VCaP (cell line): ENCODE measurements around the gene GLRA1.

Experiments used
- H3K27ac ChIP-seq: fragments of 450-650 bp; 2 replicates; pipeline ENCODE4 v1.5.1; 2017
- TF ChIP-seq, protein P1 (sequence below): fragments of 450-650 bp; conservative IDR thresholded peaks from 2 replicates; pipeline ENCODE4 v1.5.1; 2017; ENCODE audit warnings: mild to moderate bottlenecking, moderate library complexity

The GLRA1 gene

DNA sequence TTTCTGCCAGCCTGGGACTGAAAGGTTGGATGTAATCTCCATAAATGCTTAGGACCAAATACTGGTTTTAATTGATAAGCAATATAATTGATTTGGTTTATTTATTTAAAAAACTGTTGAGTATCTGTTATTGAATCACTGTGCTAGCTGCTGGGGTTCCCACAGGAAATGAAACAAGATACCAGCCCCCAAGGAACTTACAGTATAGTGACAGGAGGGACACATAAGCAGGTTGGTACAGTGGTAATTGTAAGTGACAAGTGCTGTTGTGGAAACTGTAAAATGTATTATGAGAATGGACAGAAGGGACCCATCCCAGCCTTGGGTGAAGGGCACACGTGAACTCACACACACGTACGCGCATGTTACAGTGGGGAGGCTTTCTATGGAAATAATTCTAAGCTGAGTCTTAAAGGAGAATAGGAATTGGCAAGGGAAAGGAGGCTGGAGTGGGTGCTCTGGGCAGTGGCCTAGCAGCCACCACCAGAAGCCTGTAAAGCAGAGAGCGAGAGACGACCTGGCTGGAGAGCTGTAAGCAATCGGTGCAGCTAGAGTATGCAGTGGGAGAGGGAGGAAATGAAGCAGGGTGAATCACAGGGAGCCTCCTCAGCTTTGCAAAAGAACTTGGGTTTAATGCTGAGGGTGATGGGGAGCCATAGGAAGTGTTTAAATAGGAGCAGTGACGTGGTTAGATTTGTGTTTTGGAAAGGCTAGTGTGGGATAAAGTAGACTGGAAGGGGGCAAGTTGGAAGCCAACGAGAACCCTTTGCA lies 39.3 kb downstream of the GLRA1 start:
- H3K27ac ChIP-seq = no peak overlapping the region
- TF ChIP-seq, protein P1, sequence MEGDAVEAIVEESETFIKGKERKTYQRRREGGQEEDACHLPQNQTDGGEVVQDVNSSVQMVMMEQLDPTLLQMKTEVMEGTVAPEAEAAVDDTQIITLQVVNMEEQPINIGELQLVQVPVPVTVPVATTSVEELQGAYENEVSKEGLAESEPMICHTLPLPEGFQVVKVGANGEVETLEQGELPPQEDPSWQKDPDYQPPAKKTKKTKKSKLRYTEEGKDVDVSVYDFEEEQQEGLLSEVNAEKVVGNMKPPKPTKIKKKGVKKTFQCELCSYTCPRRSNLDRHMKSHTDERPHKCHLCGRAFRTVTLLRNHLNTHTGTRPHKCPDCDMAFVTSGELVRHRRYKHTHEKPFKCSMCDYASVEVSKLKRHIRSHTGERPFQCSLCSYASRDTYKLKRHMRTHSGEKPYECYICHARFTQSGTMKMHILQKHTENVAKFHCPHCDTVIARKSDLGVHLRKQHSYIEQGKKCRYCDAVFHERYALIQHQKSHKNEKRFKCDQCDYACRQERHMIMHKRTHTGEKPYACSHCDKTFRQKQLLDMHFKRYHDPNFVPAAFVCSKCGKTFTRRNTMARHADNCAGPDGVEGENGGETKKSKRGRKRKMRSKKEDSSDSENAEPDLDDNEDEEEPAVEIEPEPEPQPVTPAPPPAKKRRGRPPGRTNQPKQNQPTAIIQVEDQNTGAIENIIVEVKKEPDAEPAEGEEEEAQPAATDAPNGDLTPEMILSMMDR = no peak

DNA sequence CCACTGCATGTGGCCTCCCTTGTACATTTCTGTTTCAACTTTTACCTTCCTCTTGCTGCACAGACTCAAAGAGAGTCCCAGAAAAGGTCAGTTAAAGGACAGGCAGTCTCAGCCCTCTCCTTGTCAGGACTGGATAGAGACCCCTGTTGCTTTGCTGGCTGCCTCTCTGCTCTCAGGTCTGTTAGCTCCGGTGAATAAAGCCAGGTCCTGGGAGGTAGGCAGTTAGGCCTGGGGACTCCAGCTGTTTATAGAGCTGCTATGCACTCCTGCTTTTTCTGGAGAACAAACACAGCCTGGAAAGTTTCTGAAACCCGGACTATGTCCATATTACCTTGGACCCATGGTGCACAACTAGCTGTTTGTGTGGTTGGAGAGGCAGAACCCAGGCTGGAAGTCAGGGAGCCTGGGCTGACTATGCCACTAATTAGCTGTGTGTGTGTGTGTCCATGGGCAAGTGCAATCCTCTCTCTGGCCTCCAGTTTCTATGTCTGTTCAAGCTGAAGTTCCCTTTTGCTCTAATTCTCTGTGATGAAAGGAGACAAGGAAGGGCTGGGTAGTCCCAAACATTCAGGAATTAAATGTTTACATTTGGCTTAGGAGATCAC lies 42.9 kb downstream of the GLRA1 start:
- no peak overlapping the region for H3K27ac ChIP-seq
- TF ChIP-seq, protein P1 = no peak

DNA sequence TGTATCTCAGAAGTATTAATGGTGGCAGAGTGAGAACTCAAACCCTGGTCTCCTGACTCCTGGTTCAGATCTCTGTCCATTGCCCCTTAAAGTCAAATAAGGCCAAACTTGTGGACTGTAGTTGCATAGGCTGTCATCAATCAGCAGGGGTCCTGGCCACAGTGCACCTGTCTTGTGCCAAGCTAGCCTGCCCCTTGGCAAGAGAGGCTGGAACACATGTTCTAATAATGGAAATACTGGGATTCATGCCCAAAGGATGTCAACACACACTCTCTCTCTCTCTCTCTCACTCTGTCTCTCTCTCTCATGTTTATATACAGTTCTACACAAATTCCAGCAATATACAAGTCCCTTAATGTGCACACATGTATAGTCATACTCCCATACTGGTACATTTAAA lies 44.3 kb downstream of the GLRA1 start:
- no peak overlapping the region; the same call in 1 of the 2 replicates for H3K27ac ChIP-seq
- TF ChIP-seq, protein P1 = no peak

DNA sequence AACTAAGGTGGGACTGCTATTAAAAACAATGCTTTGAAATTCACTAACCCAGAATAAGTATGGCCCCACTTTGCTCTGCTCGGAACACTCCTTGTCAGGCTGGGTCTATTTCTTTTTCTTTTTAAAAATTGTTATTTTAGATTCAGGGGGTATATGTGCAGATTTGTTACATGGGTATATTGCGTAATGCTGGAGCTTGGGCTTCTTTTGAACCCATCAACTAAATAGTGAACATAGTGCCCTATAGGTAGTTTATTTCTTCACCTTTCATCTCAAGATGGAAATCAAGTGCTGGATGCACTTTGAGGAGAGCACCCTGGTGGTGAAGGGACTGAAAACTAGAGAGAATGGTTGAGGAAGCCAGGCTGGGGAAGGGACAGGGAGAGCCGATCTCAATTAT lies 51.0 kb downstream of the GLRA1 start:
- TF ChIP-seq, protein P1 = no peak
- no peak overlapping the region for H3K27ac ChIP-seq

DNA sequence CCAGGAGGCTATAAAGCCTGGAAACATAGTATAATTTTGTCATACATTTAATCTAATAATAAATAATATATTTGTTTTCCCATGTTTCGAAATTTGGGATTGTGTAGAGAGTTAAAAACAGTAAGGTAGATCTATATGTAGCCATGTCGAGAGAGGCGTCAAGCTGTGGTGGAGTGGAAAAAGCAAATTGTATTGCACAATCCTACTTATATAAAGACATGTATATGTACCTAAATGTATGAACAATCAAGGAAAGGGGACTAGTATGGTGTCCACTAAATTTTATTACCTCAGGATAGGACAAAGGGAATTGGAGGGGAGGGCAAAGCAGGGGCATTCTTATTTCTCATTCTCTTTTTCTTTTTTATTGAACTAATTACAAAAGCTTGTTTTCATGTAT lies 52.0 kb downstream of the GLRA1 start:
- TF ChIP-seq, protein P1 = no peak

GRCh38 chr5:151870820-151871219 lies 53.8 kb downstream of the GLRA1 start:
- no peak overlapping the region for H3K27ac ChIP-seq
- TF ChIP-seq, protein P1 = no peak

More for the DNA sequence above, 52.0 kb downstream of the GLRA1 start:
- H3K27ac ChIP-seq = no peak overlapping the region

DNA sequence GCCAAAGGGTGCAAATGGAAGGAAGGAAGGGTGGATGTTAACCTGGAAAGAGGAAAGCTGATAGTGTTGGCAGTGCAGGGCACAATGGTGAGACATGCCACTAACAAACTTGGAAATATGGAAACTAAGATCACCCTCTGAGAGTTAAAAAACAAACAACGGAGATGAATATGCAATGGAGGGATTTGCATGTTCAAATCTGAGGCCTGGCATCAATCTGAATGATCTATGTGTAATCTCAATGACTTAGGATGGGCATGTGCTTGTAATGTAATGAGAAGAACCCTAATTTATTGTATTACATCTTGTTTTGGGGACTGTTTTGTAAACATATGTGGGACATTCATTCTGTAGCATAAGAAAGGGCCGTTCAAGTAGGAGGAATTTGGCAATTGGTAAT lies 54.4 kb downstream of the GLRA1 start:
- TF ChIP-seq, protein P1 = no peak
- H3K27ac ChIP-seq = no peak overlapping the region
